ENCODE results near the gene SYN1.

DNA sequence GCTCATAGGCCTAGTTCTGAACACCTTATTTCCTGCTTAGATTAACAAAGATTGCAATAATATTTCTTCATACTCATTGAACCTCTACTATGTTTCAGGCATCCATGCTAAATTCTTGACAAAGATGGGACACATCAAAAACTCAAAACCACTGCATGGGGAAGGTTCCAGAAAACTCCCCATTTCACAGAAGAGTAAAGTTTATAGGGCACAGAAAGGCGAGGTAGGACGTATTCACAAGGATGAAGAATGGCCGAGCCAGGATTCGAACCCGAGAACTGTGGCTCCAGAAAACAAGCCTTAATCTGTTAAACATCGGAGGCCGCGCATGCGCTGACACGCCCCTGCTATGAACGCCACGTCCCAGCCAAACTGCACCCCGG is 38.6 kb upstream of the SYN1 start:
- no peak for TF ChIP-seq POLR2A (IDR thresholded peaks at IDR 0.05)
- TF ChIP-seq CTCF (IDR thresholded peaks at IDR 0.05), result no peak
